NCI-H1417 (cell line): ENCODE data around the gene PHACTR1.
A peak's percentile ranks its signal among the peaks of the same experiment; 100 is the strongest.

ENCODE experiments used
- DNase-seq, 3 experiments: peaks; one replicate each; lab custom pipeline; 2025; lab: John Stamatoyannopoulos, UW

PHACTR1 gene

DNA sequence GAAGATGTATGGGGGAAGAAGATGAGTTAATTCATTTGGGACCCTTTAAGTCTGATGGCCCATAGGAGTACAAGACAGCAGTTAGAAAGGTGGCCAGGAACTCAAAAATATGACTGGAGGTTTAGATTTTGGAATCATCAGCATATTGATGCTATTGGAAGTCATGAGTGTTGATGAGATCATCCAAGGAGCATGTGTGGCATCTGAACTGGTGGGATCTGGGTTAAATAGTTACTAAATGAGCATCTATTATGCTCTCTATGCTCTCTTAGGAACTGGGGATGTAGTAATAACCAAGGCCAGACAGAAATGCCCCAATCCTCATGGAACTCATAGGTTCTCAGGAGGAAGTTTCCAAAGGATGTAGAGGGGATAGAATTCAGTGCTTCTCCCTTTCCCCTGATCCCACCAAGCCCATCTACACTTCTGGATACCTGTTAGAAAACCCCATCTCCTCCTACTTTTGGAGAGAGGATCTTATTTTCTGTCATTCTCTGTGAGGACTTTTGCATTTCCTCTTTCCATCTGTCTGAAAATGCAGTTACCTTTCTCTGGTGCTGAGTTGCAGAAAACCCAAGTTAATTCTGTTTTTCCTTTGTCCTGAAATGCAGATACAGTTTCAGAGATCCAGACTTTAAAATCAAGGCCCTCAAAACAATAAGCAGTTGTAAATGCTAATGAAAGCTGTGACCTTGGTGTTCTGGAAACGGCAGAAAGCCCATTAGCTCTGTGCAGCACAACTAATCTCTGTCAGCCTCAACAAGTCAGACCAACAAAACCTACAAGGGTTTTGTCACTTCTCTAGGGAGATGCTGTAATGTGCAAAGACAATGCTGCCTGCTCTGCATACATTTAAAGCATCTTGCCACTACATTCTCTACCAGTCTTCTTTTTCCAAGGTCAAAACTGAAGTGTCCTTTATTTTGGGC lies 546.0 kb downstream of the PHACTR1 start:
- DNase-seq = no peak

- no peak for DNase-seq
Observed at GRCh38 chr6:13263669-13264068, 547.1 kb downstream of the PHACTR1 start.

DNA sequence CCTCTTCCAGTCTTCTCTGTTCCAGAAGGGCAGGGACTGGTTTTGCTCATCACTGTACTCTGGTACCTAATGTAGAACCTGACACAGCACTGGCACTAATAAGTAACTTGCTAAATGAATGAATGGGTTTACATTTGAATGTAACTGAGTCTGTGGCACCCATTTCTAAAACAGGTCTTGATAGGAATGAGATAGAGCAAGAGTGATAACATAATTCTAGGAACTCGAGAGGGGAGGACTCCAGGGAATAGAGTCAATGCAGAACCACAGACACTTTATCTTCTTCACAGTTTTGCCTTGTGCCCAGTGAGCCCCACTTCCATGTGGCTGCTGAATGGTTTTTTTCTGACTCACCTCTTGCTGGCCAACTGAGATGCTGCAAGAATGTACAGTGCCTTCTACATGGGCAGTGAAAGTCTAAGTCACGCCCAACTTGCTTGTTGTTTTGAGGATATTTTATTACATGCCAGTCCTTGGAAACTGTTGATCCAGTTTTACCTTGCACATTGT lies 550.6 kb downstream of the PHACTR1 start:
- DNase-seq = no peak

DNA sequence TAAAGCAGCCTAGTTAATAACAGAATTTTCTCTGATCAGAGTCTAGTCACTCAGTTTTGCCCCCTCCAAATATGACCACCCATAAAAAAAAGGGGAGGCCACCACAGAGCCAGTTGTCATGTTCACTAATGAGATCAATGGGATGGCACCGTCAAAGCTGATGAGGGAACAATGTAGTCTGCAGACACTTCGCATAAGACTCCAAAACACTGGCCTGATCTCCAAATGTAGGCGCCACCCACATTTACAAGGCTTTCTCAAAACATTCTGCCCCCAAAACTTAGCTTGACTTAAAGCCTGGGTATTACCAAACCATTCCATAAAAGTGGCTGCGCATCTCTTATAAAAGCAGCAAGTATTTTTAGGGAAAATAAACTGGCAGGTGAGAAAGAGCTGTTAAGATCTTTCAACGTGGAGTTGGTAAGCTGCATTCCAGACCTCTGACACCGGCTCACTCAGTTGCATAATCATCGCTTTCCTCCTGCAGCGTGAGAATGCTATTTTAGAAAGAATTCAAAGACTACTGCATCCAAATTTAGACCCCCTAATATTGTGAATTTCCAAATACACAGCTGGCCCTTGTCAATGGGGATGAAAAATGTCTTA lies 552.4 kb downstream of the PHACTR1 start:
- DNase-seq = no peak

DNA sequence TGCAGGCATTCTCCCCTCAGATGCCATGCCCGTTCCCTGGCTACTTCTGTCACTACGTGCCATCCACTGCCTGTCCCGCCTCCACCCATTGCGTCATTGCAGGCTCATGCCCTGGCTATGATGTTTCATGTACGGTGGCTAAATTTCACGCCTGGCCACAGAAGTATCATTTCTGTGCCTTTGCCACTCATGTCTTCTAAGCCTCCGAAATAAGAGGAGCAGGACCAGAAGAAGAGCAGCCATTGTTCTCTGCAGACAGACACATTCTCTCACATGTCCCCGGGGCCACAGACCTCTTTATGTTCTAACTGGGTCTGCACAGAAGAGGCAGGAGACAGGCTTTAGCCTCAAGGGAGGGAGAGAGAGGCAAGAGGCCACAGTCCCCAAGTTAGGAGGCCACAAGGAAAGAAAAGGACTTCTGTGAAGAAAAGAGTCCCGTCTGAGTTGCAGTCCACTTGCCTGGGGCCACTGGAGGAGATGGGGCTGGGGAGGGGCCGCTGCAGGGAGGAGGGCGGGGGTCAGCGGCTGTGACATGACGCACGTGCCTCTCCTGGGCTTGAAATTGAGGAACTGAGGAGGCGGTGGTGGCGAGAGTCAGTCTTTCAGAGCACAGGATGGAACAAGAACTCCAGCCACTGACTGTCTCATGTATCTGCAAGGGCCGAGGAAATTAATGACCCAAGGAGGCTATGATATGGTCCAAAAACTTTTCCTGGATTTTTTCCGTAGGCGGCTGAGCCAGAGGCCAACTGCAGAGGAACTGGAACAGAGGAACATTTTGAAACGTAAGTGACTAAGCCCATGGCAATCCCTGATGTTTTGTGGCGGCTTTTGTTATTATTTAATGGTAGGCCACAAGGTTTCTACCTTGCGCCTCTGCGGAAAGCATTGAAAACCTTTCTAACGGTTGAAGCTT lies 555.8 kb downstream of the PHACTR1 start:
- no peak for DNase-seq

DNA sequence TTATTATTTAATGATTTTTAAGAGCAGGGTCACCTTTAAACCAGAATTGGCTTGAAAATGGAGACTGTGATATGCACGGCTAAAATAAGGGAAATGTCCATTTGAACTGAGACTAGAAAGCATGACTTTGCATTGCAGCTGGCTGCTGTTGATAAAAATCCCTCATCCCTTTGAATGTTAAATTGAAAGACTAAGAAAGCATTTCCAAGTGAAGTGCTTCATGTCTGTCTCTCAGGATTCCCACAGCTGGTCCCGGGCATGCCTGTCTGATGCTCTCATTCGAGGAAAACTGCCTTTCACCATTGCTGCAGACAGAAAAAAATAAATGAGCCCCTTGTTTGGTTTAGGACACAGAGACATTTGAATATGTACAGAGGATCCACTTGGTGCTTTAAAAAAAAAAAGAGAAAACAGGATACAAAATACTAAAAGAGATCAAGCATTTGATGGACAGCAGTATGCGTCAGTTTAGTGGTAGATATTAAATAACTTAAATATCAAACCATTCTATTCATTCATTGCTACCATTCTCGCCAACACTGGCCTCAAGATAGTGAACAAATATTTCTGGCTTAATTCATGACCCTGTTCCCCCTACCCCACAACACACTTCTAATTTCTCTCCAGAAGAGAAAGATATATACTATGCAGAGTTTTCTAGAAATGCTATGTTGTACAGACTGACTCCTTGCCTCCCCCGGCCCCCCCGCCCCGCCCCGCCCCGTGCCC lies 556.8 kb downstream of the PHACTR1 start:
- no peak for DNase-seq

DNA sequence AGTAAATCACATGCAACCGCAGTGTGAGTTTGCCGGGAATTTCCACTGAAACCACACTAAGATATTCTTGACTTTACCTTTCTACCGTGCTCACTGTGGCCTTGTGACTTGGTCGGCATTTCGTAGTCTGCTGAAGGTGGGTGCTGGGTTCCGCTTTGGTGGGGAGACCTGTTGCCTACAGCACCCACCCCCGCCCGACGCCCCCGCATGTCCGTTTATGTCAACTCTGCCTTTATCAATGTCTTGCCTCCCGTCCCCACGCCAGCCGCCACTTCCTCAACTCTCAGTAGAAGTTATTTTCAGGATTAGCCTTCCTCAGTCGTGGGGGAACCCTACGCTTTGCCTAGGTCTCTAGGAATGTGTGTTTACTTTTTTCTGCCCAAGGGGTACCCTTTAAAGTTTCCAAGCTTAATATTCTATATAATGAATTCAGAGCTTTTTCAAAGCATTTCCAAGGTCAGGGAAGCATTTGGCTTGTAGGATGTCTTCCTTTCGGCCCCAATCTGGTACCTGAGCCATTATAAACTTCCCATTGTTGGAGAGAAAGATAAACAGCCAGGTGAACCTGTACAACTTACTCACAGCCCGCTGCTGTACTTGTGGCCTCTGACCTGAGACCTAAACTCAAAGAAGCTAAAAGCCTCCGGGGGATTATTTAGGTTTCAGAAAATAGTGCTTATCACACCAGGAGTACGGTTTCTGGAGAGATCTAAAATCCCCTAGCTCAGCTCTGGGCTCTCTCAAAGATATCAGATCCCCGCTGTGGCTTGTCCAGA lies 557.6 kb downstream of the PHACTR1 start:
- no peak for DNase-seq

DNA sequence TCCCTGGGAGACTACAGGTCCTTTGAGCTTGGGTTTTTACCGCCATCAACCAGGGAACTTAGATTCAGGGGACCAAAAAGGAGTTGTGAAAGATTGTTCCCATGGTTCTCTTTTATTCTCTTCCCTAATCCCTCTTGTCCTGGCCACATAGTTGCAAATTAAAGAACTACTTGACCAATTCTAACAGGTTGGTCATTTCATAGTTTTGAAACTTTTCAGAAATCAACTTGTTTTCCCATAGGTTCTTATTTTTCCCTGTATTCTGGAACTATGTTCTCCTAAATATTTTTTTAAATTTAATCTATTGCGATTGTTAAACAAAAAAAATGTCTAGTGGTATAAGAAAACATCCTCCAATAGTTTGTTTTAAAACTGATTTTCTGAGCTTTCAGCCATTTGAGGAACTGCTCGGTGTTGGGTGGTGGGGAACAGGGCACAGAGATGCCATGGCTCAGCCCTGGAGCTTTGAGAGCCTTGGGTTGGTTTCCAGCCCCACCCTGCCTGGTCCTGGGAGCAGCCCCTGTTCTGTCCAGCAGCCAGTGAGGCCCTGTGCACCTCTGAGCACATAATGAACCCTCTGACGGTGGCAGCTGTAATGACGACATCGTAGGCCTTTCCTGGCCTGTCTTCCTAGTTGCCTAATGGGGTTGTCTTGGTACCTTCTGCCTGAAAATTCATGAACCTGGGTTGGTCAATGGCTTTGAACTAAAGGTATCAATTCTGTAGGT lies 558.3 kb downstream of the PHACTR1 start:
- DNase-seq = no peak

DNA sequence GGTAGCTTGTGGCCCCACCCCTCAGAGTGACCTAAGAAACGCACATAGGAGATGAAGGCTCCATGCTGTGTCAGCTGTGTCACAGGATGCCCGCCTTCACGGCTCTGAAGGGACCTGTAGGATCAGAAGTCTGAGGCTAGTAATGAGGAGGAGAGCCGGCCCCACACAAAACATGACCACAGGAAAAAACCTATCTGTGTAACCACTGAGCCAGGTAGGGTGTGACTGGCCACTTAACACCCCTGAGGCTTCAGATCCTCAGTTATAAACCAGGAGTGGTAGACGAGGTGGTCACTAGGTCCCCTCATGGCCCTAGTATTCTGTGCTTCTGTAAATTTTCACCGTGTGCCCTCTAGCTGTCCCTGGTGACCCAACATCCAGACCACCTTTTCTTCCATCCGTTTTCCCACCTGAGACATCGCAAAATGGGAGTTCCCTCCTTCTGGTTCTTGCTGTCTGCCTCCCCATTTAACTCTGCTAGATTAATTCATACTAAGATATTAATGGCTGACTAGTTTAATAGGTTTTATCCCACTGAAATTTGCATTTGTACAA lies 558.9 kb downstream of the PHACTR1 start:
- DNase-seq = no peak

DNA sequence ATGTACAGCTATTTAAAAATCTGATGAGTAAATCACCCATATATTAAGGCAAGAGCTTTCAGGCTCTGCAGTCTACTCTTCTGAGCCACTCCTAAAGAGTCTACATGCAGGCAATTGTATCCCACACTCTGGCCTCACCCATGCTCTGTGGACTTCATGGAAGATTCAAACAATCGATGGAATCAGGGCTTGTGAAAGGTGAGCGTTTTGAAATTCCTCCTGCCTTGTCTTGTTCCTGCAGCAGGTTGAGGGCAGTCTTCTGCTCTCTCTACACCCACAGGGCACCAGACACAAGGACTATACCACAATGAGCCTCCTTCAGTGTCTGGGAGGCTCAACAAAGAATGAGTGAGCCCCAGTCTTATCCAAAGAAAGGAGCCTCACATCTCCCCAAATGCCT lies 560.7 kb downstream of the PHACTR1 start:
- no peak for DNase-seq

GRCh38 chr6:13278164-13278563 lies 561.6 kb downstream of the PHACTR1 start:
- DNase-seq = peak in 2 of 3 experiments; percentile 4 to 29

GRCh38 chr6:13278991-13279390 lies 562.4 kb downstream of the PHACTR1 start:
- no peak for DNase-seq

- DNase-seq = no peak
Observed at GRCh38 chr6:13280254-13280653, 563.7 kb downstream of the PHACTR1 start.

- DNase-seq = no peak
Observed at GRCh38 chr6:13281686-13282085, 565.1 kb downstream of the PHACTR1 start.

DNA sequence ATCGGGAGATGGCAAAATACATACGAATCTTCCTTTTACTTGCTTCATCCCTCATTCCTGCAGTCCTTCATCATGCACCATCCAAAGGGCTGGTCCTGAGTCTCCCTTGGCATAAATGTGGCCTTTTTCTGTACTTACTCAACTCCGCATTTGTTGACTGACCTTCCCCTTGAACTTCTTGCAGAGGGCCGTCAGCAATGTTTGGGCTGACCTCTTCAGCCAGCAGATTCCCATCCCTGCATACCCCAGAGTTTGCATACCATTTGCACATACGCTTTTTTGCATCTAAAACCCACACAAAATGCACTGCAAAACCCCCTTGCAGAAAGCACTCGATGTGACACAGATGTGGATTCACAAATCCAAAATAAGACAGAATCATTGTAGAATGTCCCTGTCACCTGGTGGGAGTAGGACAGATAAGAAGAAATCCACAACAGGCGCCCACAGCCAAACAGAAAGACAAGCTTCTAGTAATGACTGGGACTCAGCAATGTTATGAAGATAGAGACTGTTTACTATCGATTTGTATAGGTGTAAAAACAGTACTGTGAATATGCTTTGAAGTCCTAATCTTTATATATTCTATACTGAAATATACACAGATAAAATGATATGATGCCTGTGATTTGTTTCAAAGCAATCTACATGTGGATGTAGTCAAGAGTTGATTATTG lies 566.0 kb downstream of the PHACTR1 start:
- no peak for DNase-seq

DNA sequence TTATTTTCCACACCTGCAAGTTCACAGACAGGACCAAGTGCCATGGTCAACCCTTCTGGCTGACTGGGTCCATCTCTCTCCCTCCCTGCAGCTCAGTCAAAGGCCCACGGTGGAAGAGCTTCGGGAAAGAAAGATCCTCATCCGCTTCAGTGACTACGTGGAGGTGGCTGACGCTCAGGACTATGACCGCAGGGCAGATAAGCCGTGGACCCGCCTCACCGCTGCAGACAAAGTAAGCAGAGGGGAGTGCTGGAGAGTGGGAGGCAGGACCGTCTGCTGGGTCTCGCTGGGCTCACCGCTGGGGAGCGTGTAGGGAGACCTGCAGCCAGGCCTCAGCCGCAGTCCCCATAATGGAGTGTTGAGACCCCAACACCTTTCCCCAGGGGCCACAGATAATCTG lies 566.8 kb downstream of the PHACTR1 start:
- DNase-seq = no peak

DNA sequence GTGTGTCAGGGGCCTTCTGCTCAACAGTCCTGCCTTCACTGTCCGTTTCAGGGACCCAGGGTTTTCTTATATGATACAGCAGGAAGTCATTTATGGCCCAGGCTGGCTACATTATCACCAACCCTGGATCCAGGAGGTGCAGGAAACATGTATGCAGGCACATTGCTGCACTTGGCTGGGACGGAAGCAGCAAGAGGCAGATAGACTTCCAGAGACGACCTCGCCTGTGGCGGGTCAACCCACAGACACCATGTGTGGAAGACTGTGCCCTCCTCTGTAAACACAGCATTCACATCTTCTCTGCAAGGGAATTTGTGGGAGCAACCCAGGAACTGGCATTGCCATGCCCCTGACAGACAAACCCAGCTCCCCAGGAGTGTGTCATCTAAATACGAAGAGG lies 568.1 kb downstream of the PHACTR1 start:
- DNase-seq = no peak

GRCh38 chr6:13285705-13286104 lies 569.1 kb downstream of the PHACTR1 start:
- no peak for DNase-seq

GRCh38 chr6:13286181-13286580 lies 569.6 kb downstream of the PHACTR1 start:
- DNase-seq = no peak
